RWPE1 (cell line): ENCODE results near the gene ATG7.
A peak's percentile ranks its signal among the peaks of the same experiment; 100 is the strongest.
"Not testable (repeated sequence)": the region's sequence is repeated elsewhere in the genome, so short reads cannot be mapped to it uniquely, and the experiment has no call there.

Source experiments
- CTCF ChIA-PET: fragments of 350-600 bp; sonication (Branson Sonifier 250); formaldehyde crosslinking; extraction: SDS; loops from one replicate; lab custom pipeline; 2021; lab: Yijun Ruan, JAX
- POLR2A ChIA-PET: fragments of 400-600 bp; formaldehyde crosslinking; extraction: SDS; loops from one replicate; lab custom pipeline; 2020; ENCODE audit warnings: antibody characterized with exemption; ENCODE audit not compliant: low non-redundant PET; lab: Yijun Ruan, JAX
- DNase-seq: peaks from one replicate; pipeline ENCODE4 v3.0.0; 2012; ENCODE audit warnings: low spot score
- H3K27ac ChIP-seq: fragments of 450-650 bp; 2 replicates; pipeline ENCODE4 v1.5.1; 2017
- CTCF ChIP-seq: fragments of 450-650 bp; conservative IDR thresholded peaks from 2 replicates; pipeline ENCODE4 v1.5.1; 2017; ENCODE audit warnings: low read depth, mild to moderate bottlenecking

ATG7 gene

GRCh38 chr3:11479221-11479620 lies 207.0 kb downstream of the ATG7 start:
- no peak overlapping the region for H3K27ac ChIP-seq
- no peak for DNase-seq
- no peak for TF ChIP-seq CTCF
- ChIA-PET POLR2A (no interaction called here), CTCF (no interaction called here)

GRCh38 chr3:11480663-11481298 lies 208.6 kb downstream of the ATG7 start:
- peak overlapping the region; percentile 32 for H3K27ac ChIP-seq
- TF ChIP-seq CTCF = no peak
- POLR2A ChIA-PET = no interaction called here
- CTCF ChIA-PET = no interaction called here
- no peak for DNase-seq

DNA sequence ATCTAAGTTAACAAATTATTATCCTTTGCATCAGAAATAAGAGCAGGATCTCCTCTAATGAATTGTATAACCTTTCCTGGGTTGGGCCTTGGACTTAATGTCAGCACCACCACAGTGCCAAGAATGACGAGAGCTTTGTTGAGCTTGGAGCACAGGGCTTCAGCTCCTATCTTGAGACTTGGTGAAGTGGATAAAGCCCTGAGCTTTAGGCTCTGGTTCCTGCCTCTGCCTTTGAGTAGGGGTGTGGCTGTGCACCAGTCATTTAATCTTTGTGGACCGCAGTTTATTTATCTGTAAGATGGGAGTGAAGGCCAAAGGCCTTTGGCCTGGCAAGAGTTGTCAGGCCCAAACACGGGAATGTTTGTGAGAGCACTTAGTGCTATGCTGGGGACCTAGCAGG lies 209.4 kb downstream of the ATG7 start:
- CTCF ChIA-PET = interaction anchor here (0.5 kb wide), 1 partner anchor 67 kb away, joined by 4 read pairs; no protein-coding TSS in a partner anchor
- POLR2A ChIA-PET = no interaction called here
- TF ChIP-seq CTCF = no peak
- DNase-seq = no peak
- H3K27ac ChIP-seq = no peak overlapping the region

DNA sequence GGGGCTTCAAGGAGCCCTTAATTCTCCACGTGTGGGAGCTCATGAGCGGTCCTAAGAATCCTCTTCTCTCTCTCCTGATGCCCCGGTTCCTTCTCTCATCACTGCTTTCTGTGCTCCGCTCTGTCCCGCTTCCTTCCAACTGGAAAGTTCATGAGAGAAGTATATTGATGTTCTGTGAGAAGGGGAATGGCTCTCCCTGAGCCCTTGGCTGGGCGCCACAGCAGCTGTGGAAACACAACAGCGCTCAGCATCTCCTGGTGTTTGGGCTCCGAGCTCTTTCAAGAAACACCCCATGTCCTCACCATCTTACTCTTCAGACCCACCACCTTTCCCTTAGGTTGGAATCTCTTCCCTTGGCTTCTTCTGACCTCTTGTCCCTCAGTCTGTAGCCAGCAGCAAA lies 209.8 kb downstream of the ATG7 start:
- CTCF ChIA-PET = interaction anchor here (0.5 kb wide), 1 partner anchor 68 kb away, joined by 4 read pairs; no protein-coding TSS in a partner anchor
- no peak for DNase-seq
- H3K27ac ChIP-seq = no peak overlapping the region
- POLR2A ChIA-PET = no interaction called here
- no peak for TF ChIP-seq CTCF

GRCh38 chr3:11488356-11488755 lies 216.2 kb downstream of the ATG7 start:
- DNase-seq, H3K27ac ChIP-seq, CTCF ChIA-PET, POLR2A ChIA-PET: not testable (repeated sequence)

- no peak for TF ChIP-seq CTCF
- H3K27ac ChIP-seq = no peak overlapping the region
- CTCF ChIA-PET = no interaction called here
- POLR2A ChIA-PET = no interaction called here
- no peak for DNase-seq
These were observed 222.1 kb downstream of the ATG7 start for GRCh38 chr3:11494131-11494916.
